ENCODE data around the gene PRG3.
"Not testable (repeated sequence)": the region's sequence is repeated elsewhere in the genome, so short reads cannot be mapped to it uniquely, and the experiment has no call there.

PRG3 gene

DNA sequence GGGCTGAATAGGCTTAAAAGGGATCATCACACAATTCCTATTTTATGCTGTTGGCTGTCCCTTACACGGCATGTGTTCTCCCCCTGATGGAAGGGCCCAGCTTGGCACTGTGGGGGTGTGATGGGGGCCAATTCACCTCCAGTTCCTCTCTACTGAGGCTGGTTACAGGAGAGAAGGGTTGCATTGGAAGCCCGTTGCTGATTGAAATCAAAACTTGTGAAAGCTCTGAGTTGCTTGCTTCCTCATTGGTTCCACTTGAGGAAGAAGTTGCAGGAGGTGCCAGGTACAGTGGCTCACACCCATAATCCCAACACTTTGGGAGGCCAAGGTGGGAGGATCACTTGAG is 22.8 kb upstream of the PRG3 start:
- TF ChIP-seq, protein P1, sequence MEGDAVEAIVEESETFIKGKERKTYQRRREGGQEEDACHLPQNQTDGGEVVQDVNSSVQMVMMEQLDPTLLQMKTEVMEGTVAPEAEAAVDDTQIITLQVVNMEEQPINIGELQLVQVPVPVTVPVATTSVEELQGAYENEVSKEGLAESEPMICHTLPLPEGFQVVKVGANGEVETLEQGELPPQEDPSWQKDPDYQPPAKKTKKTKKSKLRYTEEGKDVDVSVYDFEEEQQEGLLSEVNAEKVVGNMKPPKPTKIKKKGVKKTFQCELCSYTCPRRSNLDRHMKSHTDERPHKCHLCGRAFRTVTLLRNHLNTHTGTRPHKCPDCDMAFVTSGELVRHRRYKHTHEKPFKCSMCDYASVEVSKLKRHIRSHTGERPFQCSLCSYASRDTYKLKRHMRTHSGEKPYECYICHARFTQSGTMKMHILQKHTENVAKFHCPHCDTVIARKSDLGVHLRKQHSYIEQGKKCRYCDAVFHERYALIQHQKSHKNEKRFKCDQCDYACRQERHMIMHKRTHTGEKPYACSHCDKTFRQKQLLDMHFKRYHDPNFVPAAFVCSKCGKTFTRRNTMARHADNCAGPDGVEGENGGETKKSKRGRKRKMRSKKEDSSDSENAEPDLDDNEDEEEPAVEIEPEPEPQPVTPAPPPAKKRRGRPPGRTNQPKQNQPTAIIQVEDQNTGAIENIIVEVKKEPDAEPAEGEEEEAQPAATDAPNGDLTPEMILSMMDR (IDR thresholded peaks at IDR 0.05; ENCODE audit: insufficient read depth, missing control alignments), result no peak
- DNase-seq (ENCODE audit: insufficient read length, low spot score), result no peak
- no peak for FAIRE-seq

DNA sequence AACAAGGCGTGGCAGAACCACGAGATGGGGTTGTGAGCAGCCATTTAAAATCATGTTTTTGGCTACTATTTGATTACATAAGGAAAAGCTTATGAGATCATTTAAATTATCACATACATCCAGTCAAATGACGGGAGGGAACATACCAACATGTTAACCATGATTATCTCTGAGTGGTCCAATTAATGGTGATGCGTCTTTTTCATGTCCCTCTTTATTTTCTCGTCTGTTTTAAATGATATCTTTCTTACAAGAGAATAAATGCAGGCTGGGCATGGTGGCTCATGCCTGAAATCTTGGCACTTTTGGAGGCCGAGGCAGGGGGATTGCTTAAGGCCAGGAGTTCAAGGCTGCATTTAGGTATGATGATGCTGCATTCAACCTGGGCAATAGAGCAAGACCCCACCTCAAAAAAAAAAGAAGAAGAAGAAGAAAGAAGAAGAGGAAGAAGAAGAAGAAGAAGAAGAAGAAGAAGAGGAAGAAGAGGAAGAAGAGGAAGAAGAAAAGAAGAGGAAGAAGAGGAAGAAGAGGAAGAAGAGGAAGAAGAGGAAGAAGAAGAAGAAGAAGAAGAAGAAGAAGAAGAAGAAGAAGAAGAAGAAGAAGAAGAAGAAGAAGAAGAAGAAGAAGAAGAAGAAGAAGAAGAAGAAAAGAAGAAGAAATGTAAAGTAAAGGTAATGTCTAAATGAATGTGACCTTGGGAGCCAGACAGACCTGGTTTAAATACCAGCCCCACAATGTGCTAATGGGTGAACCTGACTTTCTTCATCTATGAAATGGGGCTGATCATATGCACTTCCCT is 22.3 kb upstream of the PRG3 start:
- not testable (repeated sequence) for FAIRE-seq; DNase-seq (ENCODE audit: insufficient read length, low spot score)

DNA sequence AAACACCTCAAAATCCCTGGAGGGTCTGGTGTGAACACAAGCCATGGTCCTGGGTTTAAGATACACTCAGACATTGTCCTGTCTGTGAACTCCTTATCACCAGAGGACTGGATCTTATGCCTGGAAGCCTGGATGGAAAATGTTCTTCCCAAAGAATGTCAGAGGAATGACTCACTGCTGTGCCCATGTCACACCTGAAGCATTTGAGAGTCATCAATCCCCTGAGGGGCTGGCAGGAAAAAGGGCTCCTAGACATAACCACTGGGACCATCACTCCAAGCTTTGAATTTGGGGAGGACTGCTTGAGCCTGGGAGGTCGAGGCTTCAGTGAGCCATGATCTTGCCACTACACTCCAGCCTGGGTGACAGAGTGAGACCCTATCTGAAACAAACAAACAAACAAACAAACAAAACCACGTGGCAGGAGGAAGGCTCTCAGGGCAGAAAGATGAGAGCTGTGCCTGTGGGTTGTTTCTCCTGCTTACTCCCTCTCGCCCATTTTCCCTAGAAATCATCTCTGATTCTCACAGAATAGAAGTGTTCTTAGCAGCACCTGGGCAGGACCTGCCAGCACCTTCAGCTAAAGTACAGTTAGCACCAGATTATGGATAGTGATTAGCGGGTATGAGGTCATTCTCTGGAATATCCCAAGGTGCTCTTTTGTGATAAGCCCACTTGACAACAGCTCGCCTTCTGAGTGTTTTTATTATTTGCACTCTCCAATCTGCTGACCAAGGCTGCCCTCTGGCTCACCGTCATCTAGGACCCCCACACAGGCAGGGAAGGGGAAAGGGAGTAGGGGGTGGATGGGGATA is 21.4 kb upstream of the PRG3 start:
- FAIRE-seq (no peak), DNase-seq (ENCODE audit: insufficient read length, low spot score) (no peak)
- TF ChIP-seq, protein P1 (IDR thresholded peaks at IDR 0.05; ENCODE audit: insufficient read depth, missing control alignments), result no peak

DNA sequence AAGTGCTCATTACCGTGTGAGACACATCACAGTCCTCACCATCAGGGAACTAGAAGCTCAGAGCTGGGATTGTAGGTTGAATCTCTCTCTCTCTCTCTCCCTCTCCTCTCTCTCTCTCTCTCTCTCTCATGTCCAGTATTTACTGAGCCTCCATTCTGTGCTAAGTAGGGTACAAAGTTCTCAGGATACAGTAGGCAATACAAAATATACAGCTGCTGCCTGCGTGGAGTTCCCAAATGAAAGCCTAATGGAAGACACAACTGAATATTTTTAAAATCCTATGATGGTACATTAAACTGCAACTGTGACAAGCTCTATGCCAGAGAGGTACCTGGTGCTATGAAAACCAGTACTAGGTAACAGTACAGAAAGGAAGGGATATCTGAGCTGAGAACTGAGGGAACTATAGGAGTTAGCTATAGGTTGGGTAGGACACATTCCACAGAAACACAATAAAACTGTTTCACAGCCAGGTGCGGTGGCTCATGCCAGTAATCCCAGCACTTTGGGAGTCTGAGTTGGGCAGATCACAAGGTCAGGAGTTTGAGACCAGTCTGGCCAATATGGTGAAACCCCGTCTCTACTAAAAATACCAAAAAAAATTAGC is 19.1 kb upstream of the PRG3 start:
- DNase-seq (ENCODE audit: insufficient read length, low spot score), result no peak
- TF ChIP-seq, protein P1 (IDR thresholded peaks at IDR 0.05; ENCODE audit: insufficient read depth, missing control alignments), result no peak
- no peak for FAIRE-seq

DNA sequence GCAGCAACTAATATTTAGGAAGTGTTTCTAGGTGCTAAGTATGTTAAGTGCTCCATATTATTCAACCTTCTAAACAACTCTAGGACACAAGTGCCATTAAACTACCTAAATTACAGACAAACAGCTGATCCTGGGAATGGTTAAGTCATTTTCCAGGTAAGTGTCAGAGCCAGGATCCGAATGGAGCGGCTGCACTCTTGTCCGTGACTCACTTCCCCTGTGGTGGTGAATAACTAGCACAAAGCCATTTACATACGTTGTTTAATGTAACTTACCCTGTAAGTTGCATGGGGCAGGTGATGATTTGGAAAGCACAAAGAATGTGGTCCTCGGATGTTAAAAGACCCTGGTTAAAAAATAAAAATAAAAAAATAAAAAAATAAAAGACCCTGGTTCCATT is 18.3 kb upstream of the PRG3 start:
- DNase-seq (ENCODE audit: insufficient read length, low spot score) (no peak), FAIRE-seq (no peak)
- TF ChIP-seq, protein P1 (IDR thresholded peaks at IDR 0.05; ENCODE audit: insufficient read depth, missing control alignments), result no peak

DNA sequence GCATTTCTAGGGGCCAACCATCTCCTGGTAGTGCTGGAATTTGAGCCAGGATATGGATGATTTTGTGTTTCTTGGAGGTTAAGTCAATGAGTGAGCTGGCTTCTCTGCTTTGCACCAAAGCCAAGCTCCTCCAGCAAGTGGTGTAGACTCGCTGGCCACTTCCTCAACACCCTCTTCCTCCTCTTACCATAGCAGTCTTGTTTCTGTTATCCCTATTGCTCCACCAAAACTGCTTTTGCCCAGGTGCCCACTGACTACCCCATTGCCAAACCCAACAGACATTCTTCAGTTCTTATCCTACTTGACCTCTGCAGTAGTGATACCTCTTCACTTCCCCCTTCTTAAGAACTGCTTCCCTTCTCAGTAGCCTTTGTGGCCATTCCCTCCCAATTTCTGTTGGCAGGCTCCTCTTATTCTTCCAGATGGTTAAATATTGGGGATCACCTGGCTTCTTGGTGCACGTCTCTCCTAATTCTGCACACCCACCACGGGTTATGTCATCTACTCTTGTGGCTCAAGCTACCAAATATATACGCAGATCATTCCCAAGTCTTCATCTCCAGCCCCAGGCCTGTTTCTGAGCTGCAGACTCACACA is 16.5 kb upstream of the PRG3 start:
- no peak for FAIRE-seq
- TF ChIP-seq, protein P1 (IDR thresholded peaks at IDR 0.05; ENCODE audit: insufficient read depth, missing control alignments), result no peak
- DNase-seq (ENCODE audit: insufficient read length, low spot score), result no peak

DNA sequence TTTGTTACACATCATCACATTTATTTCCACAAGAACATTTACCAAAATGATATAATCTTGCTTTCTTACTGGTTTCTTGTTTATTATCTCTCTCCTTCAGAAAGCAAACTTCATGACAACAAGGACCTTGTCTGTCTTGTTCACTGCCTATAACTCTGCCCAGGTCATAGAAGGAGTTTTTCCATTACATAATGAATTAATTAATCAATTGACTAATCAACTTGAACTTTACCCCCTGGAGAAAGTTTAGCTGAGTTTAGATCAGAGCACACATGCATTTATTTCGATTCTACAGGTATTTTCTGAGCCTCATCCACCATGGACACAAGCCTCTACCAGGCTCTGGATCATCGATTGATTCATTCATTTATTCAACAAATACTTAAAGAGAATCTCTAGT is 15.8 kb upstream of the PRG3 start:
- FAIRE-seq (no peak), DNase-seq (ENCODE audit: insufficient read length, low spot score) (no peak)
- TF ChIP-seq, protein P1 (IDR thresholded peaks at IDR 0.05; ENCODE audit: insufficient read depth, missing control alignments), result no peak

Measured in D721Med (cell line).